ENCODE data around the gene FRMD4B.
"Not testable (repeated sequence)": the region's sequence is repeated elsewhere in the genome, so short reads cannot be mapped to it uniquely, and the experiment has no call there.

FRMD4B gene

DNA sequence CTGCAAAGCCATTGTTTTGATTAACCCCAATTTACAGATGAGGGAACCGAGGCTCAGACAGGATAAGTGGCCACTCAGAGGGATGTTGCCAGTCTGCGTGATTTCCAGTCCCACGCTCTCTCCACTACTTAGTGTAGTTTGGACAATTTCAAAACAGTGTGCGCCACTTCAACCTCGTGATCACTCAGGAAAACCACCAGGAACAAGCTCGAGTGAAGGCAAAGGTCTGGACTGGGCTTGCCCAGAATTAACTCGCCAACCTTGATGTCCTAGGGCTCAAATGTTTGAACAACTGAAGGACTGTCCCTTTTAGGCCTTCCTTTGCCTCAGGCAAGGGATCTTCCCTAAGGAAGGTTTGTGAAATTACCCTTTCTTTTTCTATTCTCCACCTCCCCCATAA, 139.3 kb downstream of the FRMD4B start:
- Histone ChIP-seq H3K9me3 (ENCODE audit: control insufficient read depth in 5 of 5, low read length in 5 of 5) (no peaks in the 10 kb centered on the region), H3K9ac (ENCODE audit: low read length in 5 of 5) (no peak overlapping the region), H3K27ac (ENCODE audit: low read depth, low read length) (no peak overlapping the region), H3K4me3 (ENCODE audit: low read depth in 1 of 5, low read length in 5 of 5) (no peak overlapping the region), H3K27me3 (ENCODE audit: control insufficient read depth in 5 of 5, insufficient read depth in 4 of 5, low read length in 5 of 5) (no peaks in the 10 kb centered on the region), H3K4me1 (ENCODE audit: control insufficient read depth in 5 of 5, insufficient read depth in 5 of 5, low read length in 5 of 5) (no peaks in the 10 kb centered on the region), H3K36me3 (ENCODE audit: control insufficient read depth in 5 of 5, insufficient read depth in 5 of 5, low read length in 5 of 5) (peaks cover 0 to 6% (median 0%) of the 10 kb centered on the region in 5 donors)

DNA sequence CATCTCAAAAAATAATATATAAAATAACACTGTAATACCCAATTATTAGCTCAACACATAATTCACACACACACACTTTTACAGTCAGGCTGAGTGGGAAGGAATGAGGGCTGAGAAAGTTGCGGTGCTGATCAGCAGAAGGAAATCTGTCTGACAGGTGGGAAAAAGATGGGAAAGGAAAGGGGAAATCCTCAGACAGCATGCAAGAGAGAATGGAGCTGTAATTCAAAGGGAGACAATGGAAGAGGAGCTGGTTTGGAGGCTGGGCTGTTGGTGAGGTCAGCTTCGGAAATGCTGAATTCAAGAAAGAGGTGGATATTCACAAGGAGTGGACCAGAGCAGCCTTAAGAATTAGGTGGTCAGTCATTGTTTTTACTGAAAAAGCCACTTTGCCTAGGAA, 141.8 kb downstream of the FRMD4B start:
- H3K9me3 ChIP-seq (ENCODE audit: control insufficient read depth in 5 of 5, low read length in 5 of 5): no peaks in the 10 kb centered on the region
- no peak overlapping the region for H3K4me3 ChIP-seq (ENCODE audit: low read depth in 1 of 5, low read length in 5 of 5)
- H3K27ac ChIP-seq (ENCODE audit: low read depth, low read length): no peak overlapping the region
- H3K4me1 ChIP-seq (ENCODE audit: control insufficient read depth in 5 of 5, insufficient read depth in 5 of 5, low read length in 5 of 5): no peaks in the 10 kb centered on the region
- no peaks in the 10 kb centered on the region for H3K27me3 ChIP-seq (ENCODE audit: control insufficient read depth in 5 of 5, insufficient read depth in 4 of 5, low read length in 5 of 5)
- H3K9ac ChIP-seq (ENCODE audit: low read length in 5 of 5): no peak overlapping the region
- peaks cover 0 to 11% (median 0%) of the 10 kb centered on the region in 5 donors for H3K36me3 ChIP-seq (ENCODE audit: control insufficient read depth in 5 of 5, insufficient read depth in 5 of 5, low read length in 5 of 5)

DNA sequence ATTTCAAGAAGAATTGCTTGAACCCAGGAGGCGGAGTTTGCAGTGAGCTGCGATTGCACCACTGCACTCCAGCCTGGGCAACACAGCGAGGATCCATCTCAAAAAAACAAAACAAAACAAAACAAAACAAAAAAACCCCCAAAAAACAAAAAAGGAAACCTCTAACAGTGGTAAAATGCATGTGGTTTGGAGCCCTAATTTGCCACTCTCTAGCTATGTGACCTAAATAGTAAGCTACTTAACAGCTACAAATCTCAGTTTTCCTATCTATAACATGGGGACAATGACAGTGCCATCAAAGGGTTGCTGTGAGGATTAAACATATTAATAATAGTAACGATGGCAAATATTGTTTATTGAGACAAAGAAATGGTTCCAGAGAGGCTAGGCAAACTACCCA, 144.1 kb downstream of the FRMD4B start:
- peaks cover 0 to 8% (median 0%) of the 10 kb centered on the region in 5 donors for H3K36me3 ChIP-seq (ENCODE audit: control insufficient read depth in 5 of 5, insufficient read depth in 5 of 5, low read length in 5 of 5)
- no peak overlapping the region for H3K9ac ChIP-seq (ENCODE audit: low read length in 5 of 5)
- H3K9me3 ChIP-seq (ENCODE audit: control insufficient read depth in 5 of 5, low read length in 5 of 5): no peaks in the 10 kb centered on the region
- no peak overlapping the region for H3K27ac ChIP-seq (ENCODE audit: low read depth, low read length)
- H3K4me3 ChIP-seq (ENCODE audit: low read depth in 1 of 5, low read length in 5 of 5): no peak overlapping the region
- H3K27me3 ChIP-seq (ENCODE audit: control insufficient read depth in 5 of 5, insufficient read depth in 4 of 5, low read length in 5 of 5): no peaks in the 10 kb centered on the region
- H3K4me1 ChIP-seq (ENCODE audit: control insufficient read depth in 5 of 5, insufficient read depth in 5 of 5, low read length in 5 of 5): peaks cover 0 to 8% (median 0%) of the 10 kb centered on the region in 5 donors

DNA sequence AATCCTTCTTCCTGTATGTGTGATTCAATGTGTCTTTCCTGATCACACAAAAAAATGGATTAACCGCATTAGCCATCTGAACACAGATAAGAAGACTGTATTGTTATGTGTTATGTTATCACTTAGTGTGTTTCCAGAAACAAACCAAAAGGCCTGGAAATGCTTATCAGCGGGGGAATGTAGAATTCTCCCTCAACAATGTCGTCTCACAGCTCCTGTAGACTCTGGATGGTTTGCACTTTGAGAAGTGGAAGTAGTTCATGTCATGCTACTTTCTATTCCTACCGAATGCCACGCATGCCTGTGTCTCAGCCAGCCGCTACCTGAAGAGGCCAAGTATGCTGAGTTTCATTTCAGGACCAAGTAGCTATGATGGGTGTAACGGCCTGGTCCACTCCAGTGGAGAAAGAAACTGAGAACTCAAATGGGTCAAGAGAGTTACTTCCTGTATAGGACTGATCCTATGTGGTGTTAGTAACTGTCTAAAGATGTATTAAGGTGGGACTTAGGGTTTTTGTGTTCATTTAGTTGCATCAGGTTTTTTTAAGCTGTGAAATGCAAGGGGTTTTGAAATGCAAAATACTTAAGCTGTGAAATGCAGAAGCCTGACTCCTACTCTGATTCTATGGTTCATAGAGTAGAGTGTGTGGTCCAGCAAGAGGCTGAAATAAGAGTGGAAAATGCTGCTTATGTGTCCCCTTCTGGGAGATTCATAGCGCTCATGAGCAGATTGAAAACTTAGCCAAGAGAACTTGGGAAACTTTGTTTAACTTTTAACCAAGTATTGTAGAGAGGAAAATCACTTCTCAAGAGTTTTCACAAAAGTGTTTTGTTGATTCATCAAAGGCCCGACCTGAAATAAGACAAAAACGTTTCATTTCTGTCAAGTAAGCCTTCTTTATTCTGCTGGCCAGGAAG, 145.0 kb downstream of the FRMD4B start:
- peaks cover 0 to 8% (median 0%) of the 10 kb centered on the region in 5 donors for H3K4me1 ChIP-seq (ENCODE audit: control insufficient read depth in 5 of 5, insufficient read depth in 5 of 5, low read length in 5 of 5)
- no peaks in the 10 kb centered on the region for H3K9me3 ChIP-seq (ENCODE audit: control insufficient read depth in 5 of 5, low read length in 5 of 5)
- no peak overlapping the region for H3K4me3 ChIP-seq (ENCODE audit: low read depth in 1 of 5, low read length in 5 of 5)
- H3K9ac ChIP-seq (ENCODE audit: low read length in 5 of 5): no peak overlapping the region
- peaks cover 0 to 8% (median 0%) of the 10 kb centered on the region in 5 donors for H3K36me3 ChIP-seq (ENCODE audit: control insufficient read depth in 5 of 5, insufficient read depth in 5 of 5, low read length in 5 of 5)
- H3K27me3 ChIP-seq (ENCODE audit: control insufficient read depth in 5 of 5, insufficient read depth in 4 of 5, low read length in 5 of 5): no peaks in the 10 kb centered on the region
- H3K27ac ChIP-seq (ENCODE audit: low read depth, low read length): no peak overlapping the region

DNA sequence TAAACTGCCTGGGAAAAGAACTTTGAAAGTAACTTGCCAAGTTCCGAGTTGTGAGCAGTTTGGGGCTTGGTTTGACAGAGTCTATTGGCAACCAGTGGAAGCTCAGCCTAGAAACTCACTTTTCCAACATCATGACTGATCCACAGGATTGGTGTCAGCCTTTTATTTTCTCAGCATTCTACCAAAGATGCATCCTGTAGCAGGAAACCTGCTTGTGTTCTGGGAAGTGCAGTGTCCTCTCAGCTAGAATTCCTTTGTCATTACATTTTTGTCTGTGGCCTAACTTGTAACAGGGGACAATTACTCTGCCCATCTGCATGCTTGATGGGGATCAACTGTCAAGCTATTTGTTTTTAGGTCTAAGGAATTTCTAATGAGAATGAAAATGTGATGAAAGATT, 146.8 kb downstream of the FRMD4B start:
- Histone ChIP-seq H3K9ac (ENCODE audit: low read length in 5 of 5) (no peak overlapping the region), H3K36me3 (ENCODE audit: control insufficient read depth in 5 of 5, insufficient read depth in 5 of 5, low read length in 5 of 5) (peaks cover 0 to 8% (median 0%) of the 10 kb centered on the region in 5 donors), H3K9me3 (ENCODE audit: control insufficient read depth in 5 of 5, low read length in 5 of 5) (no peaks in the 10 kb centered on the region), H3K4me3 (ENCODE audit: low read depth in 1 of 5, low read length in 5 of 5) (no peak overlapping the region), H3K27me3 (ENCODE audit: control insufficient read depth in 5 of 5, insufficient read depth in 4 of 5, low read length in 5 of 5) (no peaks in the 10 kb centered on the region), H3K27ac (ENCODE audit: low read depth, low read length) (no peak overlapping the region), H3K4me1 (ENCODE audit: control insufficient read depth in 5 of 5, insufficient read depth in 5 of 5, low read length in 5 of 5) (peaks cover 0 to 8% (median 0%) of the 10 kb centered on the region in 5 donors)

DNA sequence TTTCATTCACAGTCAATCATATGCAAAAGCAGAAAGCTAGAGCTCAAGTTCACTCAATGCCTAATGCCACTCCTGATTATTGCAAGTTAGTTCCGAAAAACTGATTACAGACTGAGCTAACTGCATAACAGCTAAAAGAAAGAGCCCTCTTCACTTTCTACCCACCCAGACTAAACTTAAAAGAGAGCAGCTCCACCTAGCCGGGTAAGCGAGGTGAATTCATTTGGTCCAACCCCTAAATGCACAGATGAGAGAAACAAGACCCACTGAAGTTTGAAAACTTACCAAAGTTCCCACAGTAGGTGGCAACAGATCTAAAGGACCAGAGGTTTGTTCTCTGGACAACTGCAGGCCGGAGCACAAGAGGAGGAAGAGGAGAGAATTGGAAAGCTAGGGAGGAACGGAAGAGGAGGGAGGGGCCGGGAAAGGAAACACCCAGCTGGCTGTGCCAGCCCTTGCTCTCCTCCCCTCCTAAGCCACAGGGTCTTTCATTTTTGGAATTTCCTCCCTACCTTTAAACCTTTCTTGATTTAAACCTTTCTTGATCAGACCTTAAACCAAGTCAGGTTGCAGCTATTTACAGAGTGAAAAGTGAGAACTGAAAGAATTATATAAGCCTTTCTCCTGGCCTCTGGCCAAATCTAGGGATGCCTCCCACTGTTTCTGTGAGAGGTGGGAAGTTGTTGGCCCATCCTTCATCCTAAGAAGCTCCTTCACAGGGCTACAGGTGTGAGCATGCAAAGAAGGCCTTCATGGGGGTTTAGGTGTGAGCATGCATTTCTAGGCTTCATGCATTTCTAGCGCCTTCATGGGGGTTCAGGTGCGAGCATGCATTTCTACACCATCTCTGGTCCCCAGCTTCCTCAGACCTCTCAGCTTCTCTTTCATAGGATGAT, 148.8 kb downstream of the FRMD4B start:
- H3K9ac ChIP-seq (ENCODE audit: low read length in 5 of 5): peak overlapping the region in 1 of 5 donors; percentile 21
- H3K27ac ChIP-seq (ENCODE audit: low read depth, low read length): no peak overlapping the region
- H3K36me3 ChIP-seq (ENCODE audit: control insufficient read depth in 5 of 5, insufficient read depth in 5 of 5, low read length in 5 of 5): peaks cover 0 to 13% (median 0%) of the 10 kb centered on the region in 5 donors
- H3K27me3 ChIP-seq (ENCODE audit: control insufficient read depth in 5 of 5, insufficient read depth in 4 of 5, low read length in 5 of 5): no peaks in the 10 kb centered on the region
- no peaks in the 10 kb centered on the region for H3K9me3 ChIP-seq (ENCODE audit: control insufficient read depth in 5 of 5, low read length in 5 of 5)
- H3K4me1 ChIP-seq (ENCODE audit: control insufficient read depth in 5 of 5, insufficient read depth in 5 of 5, low read length in 5 of 5): peaks cover 0 to 8% (median 0%) of the 10 kb centered on the region in 5 donors
- H3K4me3 ChIP-seq (ENCODE audit: low read depth in 1 of 5, low read length in 5 of 5): peak overlapping the region in 3 of 5 donors; percentile 10 to 38 (median 38)

DNA sequence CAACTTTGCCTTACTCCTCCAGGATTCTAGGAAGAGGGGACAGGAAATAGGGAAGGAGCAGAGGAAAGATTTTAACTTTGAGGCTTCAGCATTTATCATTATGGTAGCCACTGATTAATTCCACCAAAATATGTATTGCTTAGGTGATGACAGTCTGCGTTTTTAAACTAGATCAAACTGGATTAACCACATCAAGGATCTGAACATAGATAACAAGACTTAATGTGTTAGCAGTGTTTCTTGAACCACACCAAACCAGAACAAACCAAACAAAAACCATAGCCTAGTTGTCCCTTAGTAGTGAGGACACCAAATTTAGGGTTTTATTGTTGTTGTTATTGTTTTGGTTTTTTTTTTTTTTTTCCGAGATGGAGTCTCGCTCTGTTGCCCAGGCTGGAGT, 150.0 kb downstream of the FRMD4B start:
- H3K9ac ChIP-seq (ENCODE audit: low read length in 5 of 5): no peak overlapping the region
- H3K4me1 ChIP-seq (ENCODE audit: control insufficient read depth in 5 of 5, insufficient read depth in 5 of 5, low read length in 5 of 5): peaks cover 0 to 8% (median 0%) of the 10 kb centered on the region in 5 donors
- no peak overlapping the region for H3K4me3 ChIP-seq (ENCODE audit: low read depth in 1 of 5, low read length in 5 of 5)
- H3K27ac ChIP-seq (ENCODE audit: low read depth, low read length): no peak overlapping the region
- H3K36me3 ChIP-seq (ENCODE audit: control insufficient read depth in 5 of 5, insufficient read depth in 5 of 5, low read length in 5 of 5): peaks cover 0 to 19% (median 0%) of the 10 kb centered on the region in 5 donors
- no peaks in the 10 kb centered on the region for H3K27me3 ChIP-seq (ENCODE audit: control insufficient read depth in 5 of 5, insufficient read depth in 4 of 5, low read length in 5 of 5)
- no peaks in the 10 kb centered on the region for H3K9me3 ChIP-seq (ENCODE audit: control insufficient read depth in 5 of 5, low read length in 5 of 5)

DNA sequence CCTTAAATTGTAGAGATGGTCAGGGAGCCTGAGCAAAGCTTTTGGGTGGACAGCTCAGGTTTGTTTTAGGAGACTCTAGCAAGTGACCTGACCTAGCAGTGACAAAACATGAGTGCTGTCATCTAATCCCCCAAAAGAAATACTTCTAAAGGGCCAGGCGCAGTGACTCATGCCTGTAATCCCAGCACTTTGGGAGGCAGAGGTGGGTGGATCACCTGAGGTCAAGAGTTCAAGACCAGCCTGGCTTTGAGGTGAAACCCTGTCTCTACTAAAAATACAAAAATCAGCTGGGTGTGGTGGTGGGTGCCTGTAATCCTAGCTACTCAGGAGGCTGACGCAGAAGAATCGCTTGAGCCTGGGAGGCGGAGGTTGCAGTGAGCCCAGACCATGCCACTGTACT, 150.7 kb downstream of the FRMD4B start:
- H3K4me3 ChIP-seq (ENCODE audit: low read depth in 1 of 5, low read length in 5 of 5); H3K9me3 ChIP-seq (ENCODE audit: control insufficient read depth in 5 of 5, low read length in 5 of 5); H3K27me3 ChIP-seq (ENCODE audit: control insufficient read depth in 5 of 5, insufficient read depth in 4 of 5, low read length in 5 of 5); H3K27ac ChIP-seq (ENCODE audit: low read depth, low read length); H3K4me1 ChIP-seq (ENCODE audit: control insufficient read depth in 5 of 5, insufficient read depth in 5 of 5, low read length in 5 of 5); H3K9ac ChIP-seq (ENCODE audit: low read length in 5 of 5): not testable (repeated sequence)
- peaks cover 0 to 16% (median 0%) of the 10 kb centered on the region in 5 donors for H3K36me3 ChIP-seq (ENCODE audit: control insufficient read depth in 5 of 5, insufficient read depth in 5 of 5, low read length in 5 of 5)

DNA sequence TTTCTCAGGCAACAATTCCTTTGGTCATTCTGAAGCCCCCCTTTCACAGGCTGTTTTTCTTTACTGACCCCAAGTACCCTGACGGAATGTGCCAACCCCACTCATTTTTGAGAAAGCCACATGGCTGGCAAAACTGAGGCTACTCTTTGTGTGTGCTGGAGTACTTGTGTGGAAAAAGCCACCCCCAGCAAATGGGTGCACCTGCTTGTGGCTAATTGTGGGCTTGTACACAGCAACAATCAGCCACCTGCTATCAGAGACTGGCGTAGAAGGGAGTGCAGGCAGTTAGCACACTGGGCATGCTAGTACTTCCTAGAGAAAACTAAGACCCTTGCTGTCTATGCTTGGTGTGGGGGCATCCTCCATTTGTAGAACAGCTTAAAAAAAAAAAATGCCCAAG, 153.4 kb downstream of the FRMD4B start:
- H3K27ac ChIP-seq (ENCODE audit: low read depth, low read length): no peak overlapping the region
- H3K9ac ChIP-seq (ENCODE audit: low read length in 5 of 5): no peak overlapping the region
- H3K4me3 ChIP-seq (ENCODE audit: low read depth in 1 of 5, low read length in 5 of 5): no peak overlapping the region
- no peaks in the 10 kb centered on the region for H3K27me3 ChIP-seq (ENCODE audit: control insufficient read depth in 5 of 5, insufficient read depth in 4 of 5, low read length in 5 of 5)
- H3K4me1 ChIP-seq (ENCODE audit: control insufficient read depth in 5 of 5, insufficient read depth in 5 of 5, low read length in 5 of 5): peaks cover 0 to 8% (median 0%) of the 10 kb centered on the region in 5 donors
- peaks cover 0 to 14% (median 0%) of the 10 kb centered on the region in 5 donors for H3K36me3 ChIP-seq (ENCODE audit: control insufficient read depth in 5 of 5, insufficient read depth in 5 of 5, low read length in 5 of 5)
- no peaks in the 10 kb centered on the region for H3K9me3 ChIP-seq (ENCODE audit: control insufficient read depth in 5 of 5, low read length in 5 of 5)
